ENCODE measurements around the gene CADM1. TPM values are rescaled to one million over a fixed set of nuclear protein-coding genes. Genes with fewer than 3 reads are reported as not detected.

The CADM1 gene
- total and polyA plus RNA-seq, 9 of the 15 experiments (the other 6 are each of a cell fraction or from before 2014, with no cell fraction given), result 0.42 TPM; not detected in 8

DNA sequence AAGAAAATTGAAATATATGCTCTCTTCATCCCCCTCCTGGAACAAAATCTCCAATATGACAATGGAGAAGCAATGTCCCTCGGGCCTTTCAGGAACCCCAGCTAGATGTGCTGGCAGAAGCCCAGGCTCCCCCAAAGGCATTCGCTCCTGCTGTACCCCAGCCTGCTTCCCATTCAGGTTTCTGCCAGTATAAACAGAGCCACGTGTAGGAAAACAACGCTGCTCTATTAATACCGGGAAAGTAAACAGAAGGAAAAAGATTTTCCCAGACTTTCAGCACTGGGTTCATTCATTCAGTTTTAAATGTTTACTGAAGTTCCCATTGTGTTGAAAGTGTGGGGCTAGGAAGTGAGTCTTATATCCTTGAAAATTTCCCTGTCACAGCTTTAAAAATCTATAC lies 147.1 kb downstream of the CADM1 start:
- Histone ChIP-seq H3K27me3 (ENCODE audit: control insufficient read depth in 2 of 2, insufficient read depth in 2 of 2, low read length in 2 of 2) (no peaks in the 10 kb centered on the region), H4K20me1 (replicated peaks; ENCODE audit: control insufficient read depth, insufficient read depth, low read length) (no peaks in the 10 kb centered on the region), H3K9me3 (replicated peaks; ENCODE audit: control insufficient read depth, insufficient read depth, low read depth, low read length) (no peaks in the 10 kb centered on the region), H2AFZ (ENCODE audit: low read depth, low read length) (no peak overlapping the region), H3K9me1 (ENCODE audit: control insufficient read depth, insufficient read depth, low read length) (no peaks in the 10 kb centered on the region), H3K79me2 (ENCODE audit: control insufficient read depth, insufficient read depth, low read length) (no peaks in the 10 kb centered on the region), H3K36me3 (ENCODE audit: control insufficient read depth, insufficient read depth, low read length) (no peaks in the 10 kb centered on the region), H3K4me3 (no peak overlapping the region), H3K27ac (ENCODE audit: extremely low read depth, low read depth, low read length) (no peak overlapping the region), H3K9ac (ENCODE audit: insufficient read depth in 1 of 2, low read depth in 2 of 2, low read length in 2 of 2) (no peak overlapping the region), H3K4me1 (replicated peaks in 1 of 2; ENCODE audit: control insufficient read depth in 2 of 2, insufficient read depth in 2 of 2, low read length in 2 of 2) (no peaks in the 10 kb centered on the region), H3K4me2 (ENCODE audit: insufficient read depth, low read length) (no peak overlapping the region)
- CTCF ChIA-PET (ENCODE audit: low intra/inter-chr PET ratio), result no interaction called here
- 0% methylated on average over 5 of the region's 5 CpGs for WGBS (ENCODE audit: insufficient coverage, low coverage, missing lambda C conversion rate)
- intact Hi-C loops (cut with micrococcal nuclease), result no loop called here
- ATAC-seq (no peak), FAIRE-seq (no peak), DNase-seq (ENCODE audit: extremely low read depth in 1 of 4, low spot score in 3 of 4) (no peak)
- TF ChIP-seq ARID2 (IDR thresholded peaks at IDR 0.05) (no peak), POLR2G (IDR thresholded peaks at IDR 0.05; ENCODE audit: low read depth, low read length) (no peak), ZNF583 (CRISPR knock-in tag; IDR thresholded peaks at IDR 0.05) (no peak), CBX5 (IDR thresholded peaks at IDR 0.05; ENCODE audit: borderline replicate concordance, low read depth) (no peak), ZNF778 (CRISPR knock-in tag; IDR thresholded peaks at IDR 0.05) (no peak), NCOA4 (IDR thresholded peaks at IDR 0.05; ENCODE audit: partially characterized antibody) (no peak), EP300 (IDR thresholded peaks at IDR 0.05; ENCODE audit: low read length) (no peak), SP2 (IDR thresholded peaks at IDR 0.05; ENCODE audit: extremely low read depth, low read depth, low read length, poor library complexity, severe bottlenecking) (no peak), ZNF76 (CRISPR knock-in tag; IDR thresholded peaks at IDR 0.05; ENCODE audit: borderline replicate concordance) (no peak), SMARCE1 (IDR thresholded peaks at IDR 0.05) (no peak), CHCHD3 (CRISPR knock-in tag; IDR thresholded peaks at IDR 0.05) (no peak), SNIP1 (IDR thresholded peaks at IDR 0.05; ENCODE audit: low read depth) (no peak), GATAD2B (IDR thresholded peaks at IDR 0.05; ENCODE audit: borderline replicate concordance) (no peak), TEAD4 (IDR thresholded peaks at IDR 0.05; ENCODE audit: low read length) (no peak), TEAD4 (CRISPR knock-in tag; IDR thresholded peaks at IDR 0.05; ENCODE audit: borderline replicate concordance) (no peak), TAF9B (IDR thresholded peaks at IDR 0.05; ENCODE audit: partially characterized antibody) (no peak)
- TF ChIP-seq, protein P1, sequence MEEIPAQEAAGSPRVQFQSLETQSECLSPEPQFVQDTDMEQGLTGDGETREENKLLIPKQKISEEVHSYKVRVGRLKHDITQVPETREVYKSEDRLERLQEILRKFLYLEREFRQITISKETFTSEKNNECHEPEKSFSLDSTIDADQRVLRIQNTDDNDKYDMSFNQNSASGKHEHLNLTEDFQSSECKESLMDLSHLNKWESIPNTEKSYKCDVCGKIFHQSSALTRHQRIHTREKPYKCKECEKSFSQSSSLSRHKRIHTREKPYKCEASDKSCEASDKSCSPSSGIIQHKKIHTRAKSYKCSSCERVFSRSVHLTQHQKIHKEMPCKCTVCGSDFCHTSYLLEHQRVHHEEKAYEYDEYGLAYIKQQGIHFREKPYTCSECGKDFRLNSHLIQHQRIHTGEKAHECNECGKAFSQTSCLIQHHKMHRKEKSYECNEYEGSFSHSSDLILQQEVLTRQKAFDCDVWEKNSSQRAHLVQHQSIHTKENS (CRISPR knock-in tag; IDR thresholded peaks at IDR 0.05), result no peak
- TF ChIP-seq, protein P2, sequence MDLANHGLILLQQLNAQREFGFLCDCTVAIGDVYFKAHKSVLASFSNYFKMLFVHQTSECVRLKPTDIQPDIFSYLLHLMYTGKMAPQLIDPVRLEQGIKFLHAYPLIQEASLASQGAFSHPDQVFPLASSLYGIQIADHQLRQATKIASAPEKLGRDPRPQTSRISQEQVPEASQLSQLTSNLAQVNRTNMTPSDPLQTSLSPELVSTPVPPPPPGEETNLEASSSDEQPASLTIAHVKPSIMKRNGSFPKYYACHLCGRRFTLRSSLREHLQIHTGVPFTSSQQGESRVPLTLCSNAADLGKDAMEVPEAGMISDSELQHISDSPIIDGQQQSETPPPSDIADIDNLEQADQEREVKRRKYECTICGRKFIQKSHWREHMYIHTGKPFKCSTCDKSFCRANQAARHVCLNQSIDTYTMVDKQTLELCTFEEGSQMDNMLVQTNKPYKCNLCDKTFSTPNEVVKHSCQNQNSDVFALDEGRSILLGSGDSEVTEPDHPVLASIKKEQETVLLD (IDR thresholded peaks at IDR 0.05), result no peak
- POLR2A ChIA-PET, result no interaction called here
- no TSS peak for BruUV-seq (replicated peaks)
- in situ Hi-C loops (cut with MboI), result no loop called here

Data from K562 (cell line).